HCT116 (cell line): ENCODE data around the gene SUGCT.

ENCODE experiments used
- CBX3 ChIP-seq: IDR thresholded peaks from 2 replicates; pipeline ENCODE4 v1.6.1; 2012; ENCODE audit warnings: low read depth
- POLR2A ChIP-seq: IDR thresholded peaks from 2 replicates; pipeline ENCODE4 v1.7.0; 2011; ENCODE audit warnings: borderline replicate concordance; ENCODE audit not compliant: insufficient read depth, insufficient read length; ENCODE audit errors: extremely low read depth
- POLR2AphosphoS5 ChIP-seq: IDR thresholded peaks from 2 replicates; pipeline ENCODE4 v1.6.1; 2011; ENCODE audit warnings: mild to moderate bottlenecking, low read depth, low read length, moderate library complexity
- SP1 ChIP-seq: IDR thresholded peaks from 2 replicates; pipeline ENCODE4 v1.6.1; 2012; ENCODE audit warnings: low read depth
- SRF ChIP-seq: IDR thresholded peaks from 2 replicates; pipeline ENCODE4 v1.6.1; 2012; ENCODE audit warnings: low read depth
- TCF7L2 ChIP-seq: IDR thresholded peaks from 2 replicates; pipeline ENCODE4 v1.7.0; 2011; ENCODE audit warnings: borderline replicate concordance, inconsistent platforms; ENCODE audit not compliant: insufficient read depth, insufficient read length; ENCODE audit errors: extremely low read depth
- ZFX ChIP-seq: fragments of 450-650 bp; IDR thresholded peaks from 2 replicates; pipeline ENCODE4 v1.6.1; 2017
- ZNF274 ChIP-seq: fragments of 200-500 bp; sonication (Bioruptor generic); IDR thresholded peaks from 2 replicates; pipeline ENCODE4 v1.6.1; 2014; ENCODE audit warnings: mild to moderate bottlenecking, low read depth, low read length, inconsistent platforms
- TF ChIP-seq, protein P1 (sequence below): IDR thresholded peaks from 2 replicates; pipeline ENCODE4 v1.6.1; 2012
- TF ChIP-seq, protein P2 (sequence below), 3 experiments: fragments of 200-600 bp in 1 of 3; sonication (generic) in 1 of 3; IDR thresholded peaks in 2 of 3; conservative IDR thresholded peaks in 1 of 3; 2 replicates each; pipeline ENCODE4 v1.5.1; 2012 to 2017; ENCODE audit warnings: low read depth in 2 of 3, low read length in 2 of 3, antibody characterized with exemption in 1 of 3, borderline replicate concordance in 1 of 3, control low read depth in 1 of 3, mild to moderate bottlenecking in 1 of 3, mixed read lengths in 1 of 3, mixed run types in 1 of 3, moderate library complexity in 1 of 3; ENCODE audit not compliant: insufficient read depth in 1 of 3
- TF ChIP-seq, protein P3 (sequence below): IDR thresholded peaks from 2 replicates; pipeline ENCODE4 v1.6.1; 2012

DNA sequence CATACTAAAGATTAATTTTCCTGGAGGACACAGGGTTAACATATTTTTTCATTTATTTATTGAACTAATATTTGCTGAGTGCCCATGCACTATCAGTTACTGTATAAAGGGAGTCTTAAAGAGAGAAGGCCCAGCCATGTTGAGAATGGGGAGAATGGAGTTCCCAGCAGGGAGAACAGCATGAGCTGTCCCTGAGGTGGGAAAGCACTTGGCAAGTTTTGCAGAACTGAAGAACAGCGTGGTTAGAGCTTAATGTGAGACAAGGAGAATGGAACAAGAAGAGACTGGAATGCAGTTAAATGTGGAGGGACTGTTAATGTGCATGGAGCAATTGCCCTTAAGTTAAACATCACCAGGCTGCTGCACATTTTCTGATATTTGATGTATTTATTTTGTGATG, 435.4 kb downstream of the SUGCT start:
- TF ChIP-seq POLR2A, result no peak
- TF ChIP-seq, protein P1, sequence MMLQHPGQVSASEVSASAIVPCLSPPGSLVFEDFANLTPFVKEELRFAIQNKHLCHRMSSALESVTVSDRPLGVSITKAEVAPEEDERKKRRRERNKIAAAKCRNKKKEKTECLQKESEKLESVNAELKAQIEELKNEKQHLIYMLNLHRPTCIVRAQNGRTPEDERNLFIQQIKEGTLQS, result no peak
- TF ChIP-seq, protein P2, sequence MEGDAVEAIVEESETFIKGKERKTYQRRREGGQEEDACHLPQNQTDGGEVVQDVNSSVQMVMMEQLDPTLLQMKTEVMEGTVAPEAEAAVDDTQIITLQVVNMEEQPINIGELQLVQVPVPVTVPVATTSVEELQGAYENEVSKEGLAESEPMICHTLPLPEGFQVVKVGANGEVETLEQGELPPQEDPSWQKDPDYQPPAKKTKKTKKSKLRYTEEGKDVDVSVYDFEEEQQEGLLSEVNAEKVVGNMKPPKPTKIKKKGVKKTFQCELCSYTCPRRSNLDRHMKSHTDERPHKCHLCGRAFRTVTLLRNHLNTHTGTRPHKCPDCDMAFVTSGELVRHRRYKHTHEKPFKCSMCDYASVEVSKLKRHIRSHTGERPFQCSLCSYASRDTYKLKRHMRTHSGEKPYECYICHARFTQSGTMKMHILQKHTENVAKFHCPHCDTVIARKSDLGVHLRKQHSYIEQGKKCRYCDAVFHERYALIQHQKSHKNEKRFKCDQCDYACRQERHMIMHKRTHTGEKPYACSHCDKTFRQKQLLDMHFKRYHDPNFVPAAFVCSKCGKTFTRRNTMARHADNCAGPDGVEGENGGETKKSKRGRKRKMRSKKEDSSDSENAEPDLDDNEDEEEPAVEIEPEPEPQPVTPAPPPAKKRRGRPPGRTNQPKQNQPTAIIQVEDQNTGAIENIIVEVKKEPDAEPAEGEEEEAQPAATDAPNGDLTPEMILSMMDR (IDR thresholded peaks at IDR 0.05 in 2 of 3, conservative IDR thresholded peaks at IDR 0.05 in 1 of 3; ENCODE audit: borderline replicate concordance in 1 of 3, insufficient read depth in 1 of 3, low read depth in 2 of 3, low read length in 2 of 3), result no peak
- no peak for TF ChIP-seq SP1
- TF ChIP-seq, protein P3, sequence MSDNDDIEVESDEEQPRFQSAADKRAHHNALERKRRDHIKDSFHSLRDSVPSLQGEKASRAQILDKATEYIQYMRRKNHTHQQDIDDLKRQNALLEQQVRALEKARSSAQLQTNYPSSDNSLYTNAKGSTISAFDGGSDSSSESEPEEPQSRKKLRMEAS, result no peak
- no peak for TF ChIP-seq SRF
- TF ChIP-seq TCF7L2, result no peak
- TF ChIP-seq POLR2AphosphoS5, result no peak
- TF ChIP-seq ZFX, result no peak
- no peak for TF ChIP-seq ZNF274
- TF ChIP-seq CBX3, result no peak
